Measurements from ENCODE around the gene COQ2.

DNA sequence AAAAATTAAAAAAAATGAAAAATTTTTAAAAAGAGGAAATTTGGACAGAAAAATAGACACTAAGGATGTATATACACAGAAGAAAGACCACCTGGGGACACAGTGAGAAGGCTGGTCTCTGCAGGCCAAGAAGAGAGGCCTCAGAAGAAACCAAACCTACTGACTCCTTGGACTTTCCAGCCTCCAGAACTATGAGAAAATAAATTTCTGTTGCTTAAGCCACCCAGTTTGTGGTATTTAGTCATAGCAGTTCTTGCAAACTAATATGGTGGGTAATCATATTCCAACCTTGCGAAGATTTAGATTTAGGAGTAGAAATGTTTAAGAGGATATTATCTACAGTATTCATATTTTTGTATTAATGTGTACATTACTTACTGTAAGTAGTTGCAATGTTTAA lies 56.4 kb downstream of the COQ2 start:
- TF ChIP-seq CTCF (IDR thresholded peaks at IDR 0.05) (no peak), POLR2AphosphoS5 (IDR thresholded peaks at IDR 0.05) (no peak)
